GM12878 (cell line): ENCODE results near the gene TAS2R3. TPM values are rescaled to one million over a fixed set of nuclear protein-coding genes. Genes with fewer than 3 reads are reported as not detected.

Experiments
- ATAC-seq: fragments of 200-7000 bp; cut with Tn5 transposase; 3 replicates; pipeline ENCODE4 v1.9.1; 2020; ENCODE audit warnings: mild to moderate bottlenecking, moderate library complexity
- BruUV-seq: library from RNA; stranded (reverse); fragments of 400-500 nt; replicated peaks from 2 replicates; lab custom pipeline; 2021; lab: Mats Ljungman, UMichigan
- CTCF ChIA-PET: fragments of 300-600 bp; sonication (Branson Sonifier 250); formaldehyde crosslinking; extraction: SDS; loops from one replicate; lab custom pipeline; 2021; ENCODE audit warnings: inconsistent platforms; lab: Yijun Ruan, JAX
- POLR2A ChIA-PET: fragments of 350-600 bp; formaldehyde crosslinking; extraction: SDS; loops from one replicate; lab custom pipeline; 2021; ENCODE audit warnings: inconsistent platforms; lab: Charles Lee
- RAD21 ChIA-PET: fragments of 300-600 bp; sonication (Branson Sonifier 250); formaldehyde crosslinking; loops from one replicate; lab custom pipeline; 2023; ENCODE audit warnings: antibody characterized with exemption; ENCODE audit not compliant: unreplicated experiment; lab: Charles Lee
- SMC1A ChIA-PET: fragments of 300-600 bp; sonication (Branson Sonifier 250); formaldehyde crosslinking; loops from one replicate; lab custom pipeline; 2023; ENCODE audit not compliant: unreplicated experiment, uncharacterized antibody; lab: Charles Lee
- DNase-seq: peaks from one replicate; pipeline ENCODE4 v3.0.0-alpha.2; 2011; ENCODE audit warnings: low read depth, low spot score
- FAIRE-seq: peaks from 3 replicates; lab custom pipeline; 2011; peaks lifted over from hg19 to GRCh38; lab: Jason Lieb, UNC
- H2AFZ ChIP-seq: 2 replicates; pipeline ENCODE4 v1.6.0; 2011; ENCODE audit warnings: low read depth, low read length, control low read depth; ENCODE audit not compliant: control insufficient read depth
- H3K27ac ChIP-seq: 2 replicates; pipeline ENCODE4 v1.5.1; 2011; ENCODE audit warnings: control low read depth; ENCODE audit not compliant: control insufficient read depth, insufficient read depth
- H3K27me3 ChIP-seq, 2 experiments: replicated peaks in 1 of 2; 2 replicates each; pipeline versions ENCODE4 v1.6.0 to v1.6.1; 2011; ENCODE audit warnings: low read length in 1 of 2; ENCODE audit not compliant: control insufficient read depth in 2 of 2, insufficient read depth in 2 of 2
- H3K36me3 ChIP-seq, 2 experiments: 2 replicates each; pipeline ENCODE4 v1.5.1; 2011; ENCODE audit warnings: low read length in 1 of 2; ENCODE audit not compliant: control insufficient read depth in 2 of 2, insufficient read depth in 2 of 2
- H3K4me1 ChIP-seq: 2 replicates; pipeline ENCODE4 v1.6.1; 2011; ENCODE audit warnings: mild to moderate bottlenecking, low read length, moderate library complexity, mixed read lengths; ENCODE audit not compliant: control insufficient read depth, insufficient read depth
- H3K4me2 ChIP-seq: 2 replicates; pipeline ENCODE4 v1.6.0; 2011; ENCODE audit warnings: control low read depth; ENCODE audit not compliant: control insufficient read depth, insufficient read depth
- H3K4me3 ChIP-seq: fragments of 200-600 bp; sonication (generic); 2 replicates; pipeline ENCODE4 v1.5.1; 2016
- H3K79me2 ChIP-seq: 2 replicates; pipeline ENCODE4 v1.6.0; 2011; ENCODE audit warnings: low read length; ENCODE audit not compliant: control insufficient read depth, insufficient read depth
- H3K9ac ChIP-seq: 2 replicates; pipeline ENCODE4 v1.8.0; 2011; ENCODE audit warnings: low read length, control low read depth, mixed read lengths; ENCODE audit not compliant: control insufficient read depth, insufficient read depth
- H3K9me3 ChIP-seq: replicated peaks from 3 replicates; pipeline ENCODE4 v1.5.1; 2011; ENCODE audit warnings: mild to moderate bottlenecking, low read length; ENCODE audit not compliant: control insufficient read depth, insufficient read depth
- H4K20me1 ChIP-seq: 2 replicates; pipeline ENCODE4 v1.6.0; 2011; ENCODE audit not compliant: control insufficient read depth, insufficient read depth
- BCL11A ChIP-seq: IDR thresholded peaks from 2 replicates; pipeline ENCODE4 v1.6.1; 2011; ENCODE audit warnings: low read depth, low read length
- CBX5 ChIP-seq: sonication (generic); IDR thresholded peaks from 2 replicates; pipeline ENCODE4 v1.6.1; 2016; ENCODE audit warnings: low read depth, moderate library complexity, mild to moderate bottlenecking, inconsistent platforms
- CEBPB ChIP-seq, 2 experiments: fragments of 150-350 bp in 1 of 2; IDR thresholded peaks; 2 replicates each; pipeline ENCODE4 v1.6.1; 2012 to 2014; ENCODE audit warnings: low read depth in 2 of 2, low read length in 2 of 2, borderline replicate concordance in 1 of 2, inconsistent platforms in 1 of 2
- E2F4 ChIP-seq: IDR thresholded peaks from 2 replicates; pipeline ENCODE4 v1.6.1; 2012; ENCODE audit warnings: low read depth, low read length, improper control_type of control experiment
- EGR1 ChIP-seq, 2 experiments: IDR thresholded peaks; 1 replicate in 1 of 2; 2 replicates in 1 of 2; pipeline ENCODE4 v1.6.1; 2011 to 2012; ENCODE audit warnings: low read depth in 2 of 2, low read length in 2 of 2, borderline replicate concordance in 1 of 2, mild to moderate bottlenecking in 1 of 2, moderate library complexity in 1 of 2
- FOXK2 ChIP-seq: fragments of 450-650 bp; IDR thresholded peaks from 2 replicates; pipeline ENCODE4 v1.6.1; 2017; ENCODE audit warnings: mild to moderate bottlenecking, moderate library complexity
- KLF5 ChIP-seq: fragments of 450-650 bp; IDR thresholded peaks from 2 replicates; pipeline ENCODE4 v1.6.1; 2014; ENCODE audit warnings: mild to moderate bottlenecking; ENCODE audit not compliant: partially characterized antibody
- MXI1 ChIP-seq: fragments of 150-350 bp; IDR thresholded peaks from 2 replicates; pipeline ENCODE4 v1.6.1; 2011; ENCODE audit warnings: low read depth, mild to moderate bottlenecking, inconsistent platforms, low read length, improper control_type of control experiment
- MYB ChIP-seq: fragments of 150-350 bp; IDR thresholded peaks from 2 replicates; pipeline ENCODE4 v1.6.1; 2014; ENCODE audit warnings: mild to moderate bottlenecking, low read depth, low read length, borderline replicate concordance
- RAD51 ChIP-seq: fragments of 450-650 bp; IDR thresholded peaks from 2 replicates; pipeline ENCODE4 v1.6.1; 2016; ENCODE audit warnings: moderate library complexity, mild to moderate bottlenecking, inconsistent platforms
- RB1 ChIP-seq: fragments of 450-650 bp; formaldehyde crosslinking; IDR thresholded peaks from 2 replicates; pipeline ENCODE4 v1.6.1; 2017; ENCODE audit warnings: mild to moderate bottlenecking, borderline replicate concordance
- RBBP5 ChIP-seq: fragments of 200-600 bp; sonication (generic); conservative IDR thresholded peaks from 2 replicates; pipeline ENCODE4 v1.6.1; 2016
- ZBED1 ChIP-seq: IDR thresholded peaks from 2 replicates; pipeline ENCODE4 v1.6.1; 2016; ENCODE audit warnings: borderline replicate concordance
- ZBTB40 ChIP-seq: fragments of 450-650 bp; IDR thresholded peaks from 2 replicates; pipeline ENCODE4 v1.6.1; 2016; ENCODE audit warnings: mild to moderate bottlenecking, moderate library complexity, borderline replicate concordance
- ZZZ3 ChIP-seq: IDR thresholded peaks from 2 replicates; pipeline ENCODE4 v1.6.1; 2011; ENCODE audit warnings: low read depth; ENCODE audit not compliant: control insufficient read depth, insufficient read length
- WGBS: methylation state at CpG from one replicate; pipeline ENCODE4 v1.1.6; 2016; ENCODE audit warnings: low lambda C conversion rate; ENCODE audit not compliant: insufficient replicate concordance, insufficient coverage; ENCODE audit errors: missing lambda C conversion rate; 5-methylcytosine and 5-hydroxymethylcytosine counted together
- in situ Hi-C: fragments of 300-500 bp; cut with MboI; formaldehyde crosslinking; loops from 9 replicates; pipeline ENCODE4 v1.14.3; 2018; ENCODE audit warnings: mixed read lengths
- intact Hi-C: fragments of 100-400 bp; cut with micrococcal nuclease; formaldehyde crosslinking; loops from one replicate; pipeline ENCODE4 v1.14.2; 2022; ENCODE audit not compliant: unreplicated experiment
- polyA plus RNA-seq, 11 experiments: library from polyadenylated mRNA; depleted of rRNA in 4 of 11; unstranded in 6 of 11; stranded (reverse) in 5 of 11; fragments of >200 nt; fragmentation: Nextera tagmentation in 4 of 11; fragmentation: Illumina TruSeq in 1 of 11; extraction: Ambion mirVana in 4 of 11; extraction: Trizol in 1 of 11; gene quantifications; 1 replicate in 1 of 11; 2 replicates in 10 of 11; pipeline versions ENCODE4 v1.2.1 to v1.2.3, GENCODE V29; 2011 to 2016; ENCODE audit warnings: inconsistent platforms in 2 of 11, missing spikeins in 2 of 11, low read depth in 1 of 11
- total RNA-seq, 4 experiments: library from RNA; depleted of rRNA in 3 of 4; stranded (reverse); fragments of >200 nt in 3 of 4; fragmentation: Illumina TruSeq in 1 of 4; extraction: Trizol in 1 of 4; gene quantifications; 2 replicates each; pipeline versions ENCODE4 v1.2.1 to v1.2.3, GENCODE V29; 2013 to 2021
- TF ChIP-seq, protein P1 (sequence below): fragments of 450-650 bp; IDR thresholded peaks from 2 replicates; pipeline ENCODE4 v1.6.1; 2017; ENCODE audit warnings: mild to moderate bottlenecking, moderate library complexity

TAS2R3 gene
- total and polyA plus RNA-seq, 10 of the 15 experiments (the other 5 are each of a cell fraction or from before 2014, with no cell fraction given) = 0.21 to 1.1 (median 0.55) TPM; not detected in 4

GRCh38 chr7:141717450-141717849 is 46.4 kb upstream of the TAS2R3 start:
- FAIRE-seq (no peak), ATAC-seq (no peak), DNase-seq (no peak)
- H4K20me1 ChIP-seq = no peaks in the 10 kb centered on the region
- ChIA-PET POLR2A (interaction anchor here (0.6 kb wide), 2 partner anchors 17 to 1497 kb away, joined by 3 to 4 read pairs; no protein-coding TSS in a partner anchor), RAD21 (interaction anchor here (1.2 kb wide), 1 partner anchor 68 kb away, joined by 3 read pairs; no protein-coding TSS in a partner anchor), SMC1A (interaction anchor here (1.0 to 1.6 kb wide), 2 partner anchors 15 to 50 kb away, joined by 3 read pairs; partner anchors contain the start of gene DENND11), CTCF (interaction anchor here (0.9 to 1.6 kb wide), 5 partner anchors 11 to 63 kb away, joined by 3 to 6 read pairs (median 4); no protein-coding TSS in a partner anchor)
- no peak overlapping the region for H3K4me2 ChIP-seq
- intact Hi-C loops = no loop called here
- no peaks in the 10 kb centered on the region; a peak in 1 of 4 replicates for H3K27me3 ChIP-seq
- no peaks in the 10 kb centered on the region for H3K79me2 ChIP-seq
- H3K36me3 ChIP-seq = no peaks in the 10 kb centered on the region
- H3K9me3 ChIP-seq = no peaks in the 10 kb centered on the region
- H3K27ac ChIP-seq = no peak overlapping the region
- in situ Hi-C loops = no loop called here
- no peak overlapping the region for H3K4me3 ChIP-seq
- WGBS = 89% methylated on average over 1 of the region's 1 CpG
- H3K9ac ChIP-seq = no peak overlapping the region
- H2AFZ ChIP-seq = no peak overlapping the region
- H3K4me1 ChIP-seq = no peaks in the 10 kb centered on the region
- no TSS peak for BruUV-seq
- TF ChIP-seq, protein P1, sequence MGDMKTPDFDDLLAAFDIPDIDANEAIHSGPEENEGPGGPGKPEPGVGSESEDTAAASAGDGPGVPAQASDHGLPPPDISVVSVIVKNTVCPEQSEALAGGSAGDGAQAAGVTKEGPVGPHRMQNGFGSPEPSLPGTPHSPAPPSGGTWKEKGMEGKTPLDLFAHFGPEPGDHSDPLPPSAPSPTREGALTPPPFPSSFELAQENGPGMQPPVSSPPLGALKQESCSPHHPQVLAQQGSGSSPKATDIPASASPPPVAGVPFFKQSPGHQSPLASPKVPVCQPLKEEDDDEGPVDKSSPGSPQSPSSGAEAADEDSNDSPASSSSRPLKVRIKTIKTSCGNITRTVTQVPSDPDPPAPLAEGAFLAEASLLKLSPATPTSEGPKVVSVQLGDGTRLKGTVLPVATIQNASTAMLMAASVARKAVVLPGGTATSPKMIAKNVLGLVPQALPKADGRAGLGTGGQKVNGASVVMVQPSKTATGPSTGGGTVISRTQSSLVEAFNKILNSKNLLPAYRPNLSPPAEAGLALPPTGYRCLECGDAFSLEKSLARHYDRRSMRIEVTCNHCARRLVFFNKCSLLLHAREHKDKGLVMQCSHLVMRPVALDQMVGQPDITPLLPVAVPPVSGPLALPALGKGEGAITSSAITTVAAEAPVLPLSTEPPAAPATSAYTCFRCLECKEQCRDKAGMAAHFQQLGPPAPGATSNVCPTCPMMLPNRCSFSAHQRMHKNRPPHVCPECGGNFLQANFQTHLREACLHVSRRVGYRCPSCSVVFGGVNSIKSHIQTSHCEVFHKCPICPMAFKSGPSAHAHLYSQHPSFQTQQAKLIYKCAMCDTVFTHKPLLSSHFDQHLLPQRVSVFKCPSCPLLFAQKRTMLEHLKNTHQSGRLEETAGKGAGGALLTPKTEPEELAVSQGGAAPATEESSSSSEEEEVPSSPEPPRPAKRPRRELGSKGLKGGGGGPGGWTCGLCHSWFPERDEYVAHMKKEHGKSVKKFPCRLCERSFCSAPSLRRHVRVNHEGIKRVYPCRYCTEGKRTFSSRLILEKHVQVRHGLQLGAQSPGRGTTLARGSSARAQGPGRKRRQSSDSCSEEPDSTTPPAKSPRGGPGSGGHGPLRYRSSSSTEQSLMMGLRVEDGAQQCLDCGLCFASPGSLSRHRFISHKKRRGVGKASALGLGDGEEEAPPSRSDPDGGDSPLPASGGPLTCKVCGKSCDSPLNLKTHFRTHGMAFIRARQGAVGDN = no peak
- TF ChIP-seq RAD51 (no peak), CBX5 (no peak), ZBED1 (no peak), ZZZ3 (no peak), RBBP5 (no peak), MYB (no peak), BCL11A (no peak), RB1 (no peak), MXI1 (no peak), EGR1 (IDR thresholded peaks at IDR 0.05; ENCODE audit: borderline replicate concordance in 1 of 2, low read depth in 2 of 2, low read length in 2 of 2) (no peak), CEBPB (IDR thresholded peaks at IDR 0.05; ENCODE audit: borderline replicate concordance in 1 of 2, low read depth in 2 of 2, low read length in 2 of 2) (no peak), E2F4 (no peak), KLF5 (no peak), ZBTB40 (no peak), FOXK2 (no peak)
